Erythroblast (primary cell): ENCODE measurements around the gene FAM229B.

Source experiments
- GATA1 ChIP-seq: IDR thresholded peaks from 2 replicates; pipeline ENCODE4 v1.6.1; 2011; ENCODE audit warnings: low read depth, mild to moderate bottlenecking, control low read depth, low read length, moderate library complexity
- POLR2A ChIP-seq: IDR thresholded peaks from 2 replicates; pipeline ENCODE4 v1.6.1; 2011; ENCODE audit warnings: mild to moderate bottlenecking, low read length

- TF ChIP-seq POLR2A (no peak), GATA1 (no peak)
These were observed 26.5 kb downstream of the FAM229B start for GRCh38 chr6:112113918-112114317.
